Activated naive CD4-positive, alpha-beta T cell treated with anti-CD3 and anti-CD28 coated beads for 36 hours (primary cell): ENCODE data around the gene ENAH. TPM values are rescaled to one million over a fixed set of nuclear protein-coding genes. Genes with fewer than 3 reads are reported as not detected.

Experiments used
- CTCF ChIA-PET: fragments of 350-600 bp; sonication (Branson Sonifier 250); formaldehyde crosslinking; loops from one replicate; lab custom pipeline; 2021; ENCODE audit warnings: antibody characterized with exemption; lab: Charles Lee
- DNase-seq: peaks from one replicate; pipeline ENCODE4 v3.0.0-alpha.2; 2020
- H3K27ac Mint-ChIP-seq: one replicate; pipeline ENCODE4 v1.8.0; 2021; ENCODE audit warnings: mild to moderate bottlenecking, mixed read lengths
- H3K27me3 Mint-ChIP-seq: one replicate; pipeline ENCODE4 v1.8.0; 2021; ENCODE audit warnings: low read depth, mixed read lengths
- H3K36me3 Mint-ChIP-seq: one replicate; pipeline ENCODE4 v1.8.0; 2021; ENCODE audit warnings: low read depth, mixed read lengths
- H3K4me1 Mint-ChIP-seq: one replicate; pipeline ENCODE4 v1.8.0; 2021; ENCODE audit warnings: low read depth, mixed read lengths
- H3K4me3 Mint-ChIP-seq: one replicate; pipeline ENCODE4 v1.8.0; 2021; ENCODE audit warnings: mild to moderate bottlenecking, moderate library complexity, mixed read lengths
- H3K9me3 Mint-ChIP-seq: one replicate; pipeline ENCODE4 v1.8.0; 2021; ENCODE audit warnings: mixed read lengths
- intact Hi-C: fragments of 100-400 bp; cut with micrococcal nuclease; formaldehyde crosslinking; loops from one replicate; pipeline ENCODE4 v1.15.1; 2023
- total RNA-seq, 2 experiments: library from RNA; stranded (reverse); gene quantifications; one replicate each; pipeline ENCODE4 v1.2.3, GENCODE V29; 2021

ENAH gene
- total RNA-seq, 2 experiments from 2014 or later: 0.91 to 2.0 TPM

DNA sequence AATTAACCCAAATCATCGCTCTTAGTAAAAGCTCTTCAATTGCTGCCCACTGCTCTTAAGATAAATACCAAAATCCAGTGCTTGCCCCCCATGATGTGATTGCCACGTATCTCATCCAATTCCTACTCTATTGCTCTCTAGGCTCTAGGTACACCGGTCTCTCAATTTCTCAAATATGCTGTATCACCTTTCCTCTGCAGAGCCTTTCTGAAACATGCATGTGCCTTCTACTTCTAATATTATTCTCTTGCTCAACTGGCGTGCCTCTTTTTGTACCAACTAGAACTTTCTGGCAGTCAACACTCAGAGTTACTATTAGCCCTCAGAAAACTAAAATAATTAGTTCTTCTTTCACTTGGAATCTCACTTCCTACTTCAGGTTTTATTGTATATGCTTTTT lies 113.3 kb downstream of the ENAH start:
- no peaks in the 10 kb centered on the region for H3K27me3 Mint-ChIP-seq

DNA sequence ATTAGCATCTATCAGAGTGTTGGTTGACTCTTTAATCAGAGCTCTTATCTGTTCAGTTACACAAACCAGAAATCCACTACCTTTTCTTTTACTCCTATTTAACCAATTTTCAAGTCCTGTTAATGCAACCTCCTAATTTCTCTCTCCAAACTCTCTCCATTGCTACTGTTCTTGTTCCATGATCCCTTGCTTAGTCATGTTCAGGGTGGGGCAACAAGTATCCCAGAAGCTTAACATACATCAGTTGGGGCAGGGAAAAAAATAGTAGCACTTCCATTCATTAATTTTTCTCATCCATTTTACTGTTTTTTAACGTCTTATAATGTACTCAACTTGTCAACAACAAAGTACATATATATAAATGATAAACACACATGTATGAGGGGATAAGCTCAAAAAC lies 113.9 kb downstream of the ENAH start:
- H3K36me3 Mint-ChIP-seq: no peaks in the 10 kb centered on the region
- no peak overlapping the region for H3K4me3 Mint-ChIP-seq
- no peaks in the 10 kb centered on the region for H3K4me1 Mint-ChIP-seq
- H3K27me3 Mint-ChIP-seq: no peaks in the 10 kb centered on the region
- intact Hi-C loops: no loop called here
- no peaks in the 10 kb centered on the region for H3K9me3 Mint-ChIP-seq
- no peak overlapping the region for H3K27ac Mint-ChIP-seq
- DNase-seq: no peak
- CTCF ChIA-PET: interaction anchor here (0.7 to 0.8 kb wide), 2 partner anchors 63 to 65 kb away, joined by 3 read pairs; no protein-coding TSS in a partner anchor

More for the DNA sequence above, 113.3 kb downstream of the ENAH start:
- CTCF ChIA-PET: interaction anchor here (0.7 kb wide), 1 partner anchor 66 kb away, joined by 3 read pairs; no protein-coding TSS in a partner anchor
- H3K36me3 Mint-ChIP-seq: no peaks in the 10 kb centered on the region
- no peak overlapping the region for H3K27ac Mint-ChIP-seq
- H3K4me1 Mint-ChIP-seq: no peaks in the 10 kb centered on the region
- intact Hi-C loops: no loop called here
- H3K4me3 Mint-ChIP-seq: no peak overlapping the region
- H3K9me3 Mint-ChIP-seq: no peaks in the 10 kb centered on the region
- no peak for DNase-seq

DNA sequence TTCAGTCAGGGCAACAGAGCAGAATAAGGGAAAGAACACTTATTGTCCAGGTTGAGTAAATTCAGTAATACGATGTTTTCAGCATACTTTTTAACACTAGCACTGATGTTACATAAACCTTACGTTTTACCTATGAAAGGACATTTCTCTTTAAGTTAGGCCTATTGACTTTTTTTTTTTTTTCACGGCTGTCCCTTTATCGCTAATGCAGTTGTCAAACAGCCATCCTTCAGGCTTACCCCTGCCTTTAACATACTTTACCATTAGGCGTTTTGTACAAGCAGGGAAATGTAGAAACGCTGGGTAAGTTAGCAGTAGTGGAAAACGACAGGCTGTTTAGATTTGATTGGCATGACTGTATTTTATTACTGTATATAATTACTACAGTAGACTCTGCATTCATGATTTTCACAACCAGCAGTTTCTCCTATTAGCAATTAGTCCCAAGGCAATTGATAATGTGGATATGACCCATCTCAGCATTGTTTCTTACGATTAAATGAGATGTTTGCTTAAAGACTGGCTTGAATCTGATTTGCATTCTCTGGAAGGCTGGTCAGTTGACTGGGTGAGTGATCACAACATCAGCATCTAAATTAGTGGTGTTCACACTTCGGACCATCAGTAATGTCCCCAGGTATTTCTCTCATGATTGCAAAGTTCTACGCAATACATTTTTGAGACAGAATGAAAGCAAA lies 115.2 kb downstream of the ENAH start:
- H3K36me3 Mint-ChIP-seq: no peaks in the 10 kb centered on the region
- peaks cover 4% of the 10 kb centered on the region for H3K27me3 Mint-ChIP-seq
- CTCF ChIA-PET: no interaction called here
- no peaks in the 10 kb centered on the region for H3K9me3 Mint-ChIP-seq
- no peak overlapping the region for H3K4me3 Mint-ChIP-seq
- no peak overlapping the region for H3K27ac Mint-ChIP-seq
- DNase-seq: no peak
- intact Hi-C loops: no loop called here
- no peaks in the 10 kb centered on the region for H3K4me1 Mint-ChIP-seq

DNA sequence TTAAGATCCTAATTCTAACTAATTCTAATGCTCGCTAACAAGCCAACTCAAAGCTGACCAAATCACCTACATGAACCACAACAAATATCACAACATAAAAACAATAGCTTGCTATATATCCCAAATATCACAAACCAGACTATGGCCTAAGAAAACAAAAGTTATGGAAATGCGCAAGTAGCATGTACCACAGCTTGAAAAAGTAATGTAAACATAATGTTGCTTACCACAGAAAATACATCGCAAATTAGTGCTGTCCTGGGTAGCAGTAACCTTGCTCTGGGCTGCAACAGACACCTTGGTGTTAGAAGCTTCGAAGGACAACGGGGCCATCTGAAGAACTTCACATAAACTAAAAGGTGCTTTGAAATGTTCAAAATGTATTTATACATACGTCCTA lies 117.6 kb downstream of the ENAH start:
- Mint-ChIP-seq H3K36me3 (no peaks in the 10 kb centered on the region), H3K27ac (no peak overlapping the region), H3K4me1 (no peaks in the 10 kb centered on the region), H3K27me3 (peaks cover 6% of the 10 kb centered on the region), H3K9me3 (no peaks in the 10 kb centered on the region), H3K4me3 (no peak overlapping the region)
- intact Hi-C loops: no loop called here
- no peak for DNase-seq
- CTCF ChIA-PET: interaction anchor here (0.6 kb wide), 1 partner anchor 59 kb away, joined by 3 read pairs; no protein-coding TSS in a partner anchor

DNA sequence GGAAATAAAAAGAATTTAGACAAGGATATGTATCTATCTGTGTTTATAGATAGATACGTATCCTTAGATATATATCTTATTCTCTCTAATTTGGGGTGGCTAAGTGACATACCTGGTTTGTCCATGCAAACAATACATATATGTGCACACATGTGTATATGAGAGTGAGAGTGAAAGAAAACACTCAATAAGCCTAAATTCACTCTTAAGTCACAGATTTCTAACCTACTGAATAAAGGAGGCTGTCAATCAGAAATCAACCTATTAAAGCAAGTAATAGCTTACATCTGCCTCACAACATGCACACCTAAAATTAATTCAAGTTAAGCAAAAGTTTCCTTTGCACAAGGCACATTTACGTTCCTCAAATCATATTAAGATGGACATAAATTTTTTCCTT lies 118.2 kb downstream of the ENAH start:
- no peaks in the 10 kb centered on the region for H3K36me3 Mint-ChIP-seq
- DNase-seq: no peak
- H3K9me3 Mint-ChIP-seq: no peaks in the 10 kb centered on the region
- intact Hi-C loops: no loop called here
- peaks cover 6% of the 10 kb centered on the region for H3K27me3 Mint-ChIP-seq
- H3K27ac Mint-ChIP-seq: no peak overlapping the region
- CTCF ChIA-PET: interaction anchor here (0.6 kb wide), 1 partner anchor 58 kb away, joined by 3 read pairs; no protein-coding TSS in a partner anchor
- H3K4me3 Mint-ChIP-seq: no peak overlapping the region
- H3K4me1 Mint-ChIP-seq: no peaks in the 10 kb centered on the region

DNA sequence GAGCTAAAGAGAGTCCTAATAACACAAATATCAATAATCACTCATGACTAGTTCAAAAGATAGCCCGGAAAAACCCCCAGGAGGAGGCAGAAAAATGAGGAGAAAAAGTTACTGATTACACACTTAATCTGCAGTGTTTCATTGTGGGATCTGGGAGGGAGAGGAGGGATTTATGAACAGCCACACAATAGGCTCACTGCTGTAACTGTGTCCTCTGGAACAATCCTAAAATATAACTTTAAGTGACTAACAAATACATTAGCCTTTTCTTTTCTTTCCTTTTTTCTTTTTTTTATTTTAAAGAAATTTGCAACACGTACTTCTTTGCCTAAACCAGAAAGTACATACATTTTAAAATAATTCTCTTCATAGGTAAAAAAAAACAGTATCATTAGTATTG lies 118.8 kb downstream of the ENAH start:
- no peaks in the 10 kb centered on the region for H3K9me3 Mint-ChIP-seq
- no peak for DNase-seq
- H3K27ac Mint-ChIP-seq: no peak overlapping the region
- no peaks in the 10 kb centered on the region for H3K36me3 Mint-ChIP-seq
- intact Hi-C loops: no loop called here
- no peaks in the 10 kb centered on the region for H3K4me1 Mint-ChIP-seq
- H3K27me3 Mint-ChIP-seq: peaks cover 6% of the 10 kb centered on the region
- CTCF ChIA-PET: no interaction called here
- H3K4me3 Mint-ChIP-seq: no peak overlapping the region

DNA sequence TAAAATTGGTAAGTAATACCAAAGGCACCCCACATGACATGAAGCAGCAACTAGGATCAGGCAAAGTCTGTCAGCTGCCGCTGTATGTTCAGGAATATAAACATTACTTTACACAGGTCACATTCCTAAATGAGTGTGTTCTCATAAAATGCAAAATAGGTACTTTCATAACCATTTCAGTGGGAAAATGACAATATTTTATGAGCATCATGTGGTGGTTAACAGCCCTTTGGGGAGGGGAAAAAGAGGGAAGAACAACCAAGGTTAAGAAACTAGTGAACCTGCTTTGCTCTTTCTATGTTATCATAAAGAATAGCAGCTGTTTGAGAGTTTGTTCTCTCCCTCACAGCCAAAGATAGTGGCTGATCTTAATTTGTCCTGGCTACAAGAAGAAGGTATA lies 119.7 kb downstream of the ENAH start:
- CTCF ChIA-PET: no interaction called here
- Mint-ChIP-seq H3K4me1 (no peaks in the 10 kb centered on the region), H3K27ac (no peak overlapping the region), H3K27me3 (peaks cover 6% of the 10 kb centered on the region), H3K9me3 (no peaks in the 10 kb centered on the region), H3K36me3 (no peaks in the 10 kb centered on the region), H3K4me3 (no peak overlapping the region)
- intact Hi-C loops: no loop called here
- DNase-seq: no peak

DNA sequence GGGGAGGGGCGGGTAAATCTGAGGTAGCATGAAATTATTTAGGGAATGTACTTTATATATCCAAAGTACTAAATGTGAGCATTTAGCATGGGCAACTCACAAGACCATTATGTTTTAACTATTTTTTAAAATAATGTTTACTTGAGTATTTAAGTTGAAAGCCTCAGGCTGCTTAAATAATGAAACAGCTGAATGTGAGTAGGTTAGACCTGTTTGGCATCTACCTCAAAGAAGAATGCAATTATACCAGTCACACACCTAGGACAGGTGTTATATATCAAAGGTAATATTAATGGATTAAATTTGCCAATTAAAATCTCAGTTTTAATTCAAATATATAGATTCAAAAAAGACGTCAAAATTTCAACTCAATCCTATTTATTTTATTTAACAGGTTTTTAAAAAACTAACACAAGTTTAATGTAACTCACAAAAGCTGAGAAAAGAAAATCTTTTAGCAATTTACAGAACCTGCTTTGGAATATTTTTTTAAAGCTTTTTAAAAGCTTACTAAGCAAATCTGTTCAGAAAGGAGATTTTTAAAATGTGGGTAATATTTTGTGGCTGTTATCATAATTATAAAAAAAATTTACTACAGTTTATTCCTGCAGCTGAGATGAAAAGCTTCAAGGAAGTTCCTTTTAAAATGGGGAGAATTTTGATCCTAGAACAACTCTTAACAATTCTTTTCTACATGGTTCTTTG lies 120.5 kb downstream of the ENAH start:
- Mint-ChIP-seq H3K4me3 (no peak overlapping the region), H3K9me3 (no peaks in the 10 kb centered on the region), H3K27ac (no peak overlapping the region), H3K27me3 (peaks cover 6% of the 10 kb centered on the region), H3K4me1 (no peaks in the 10 kb centered on the region), H3K36me3 (no peaks in the 10 kb centered on the region)
- CTCF ChIA-PET: no interaction called here
- intact Hi-C loops: no loop called here
- DNase-seq: no peak

DNA sequence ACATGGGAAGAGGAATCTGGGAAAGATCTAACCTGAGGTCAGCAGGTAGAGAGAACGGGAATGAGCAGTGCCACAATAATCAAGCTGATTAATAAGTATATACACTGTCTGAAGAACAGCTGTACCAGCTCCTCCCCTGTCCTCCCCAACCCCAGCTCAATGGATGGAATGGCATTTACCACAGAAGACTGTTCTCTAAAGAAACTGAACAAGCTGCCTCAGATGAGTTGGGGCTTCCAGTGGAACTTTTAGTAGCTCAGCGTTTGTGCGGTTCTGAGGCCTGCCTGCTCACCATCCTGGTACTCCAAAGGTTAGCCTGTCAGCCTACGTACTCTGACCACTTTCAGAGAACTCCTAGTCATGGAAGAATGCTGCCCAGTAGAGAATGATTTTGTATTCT lies 123.2 kb downstream of the ENAH start:
- intact Hi-C loops: no loop called here
- no peaks in the 10 kb centered on the region for H3K4me1 Mint-ChIP-seq
- no peak overlapping the region for H3K27ac Mint-ChIP-seq
- no peak overlapping the region for H3K4me3 Mint-ChIP-seq
- H3K36me3 Mint-ChIP-seq: no peaks in the 10 kb centered on the region
- peaks cover 6% of the 10 kb centered on the region for H3K27me3 Mint-ChIP-seq
- H3K9me3 Mint-ChIP-seq: no peaks in the 10 kb centered on the region
- no peak for DNase-seq
- CTCF ChIA-PET: no interaction called here

DNA sequence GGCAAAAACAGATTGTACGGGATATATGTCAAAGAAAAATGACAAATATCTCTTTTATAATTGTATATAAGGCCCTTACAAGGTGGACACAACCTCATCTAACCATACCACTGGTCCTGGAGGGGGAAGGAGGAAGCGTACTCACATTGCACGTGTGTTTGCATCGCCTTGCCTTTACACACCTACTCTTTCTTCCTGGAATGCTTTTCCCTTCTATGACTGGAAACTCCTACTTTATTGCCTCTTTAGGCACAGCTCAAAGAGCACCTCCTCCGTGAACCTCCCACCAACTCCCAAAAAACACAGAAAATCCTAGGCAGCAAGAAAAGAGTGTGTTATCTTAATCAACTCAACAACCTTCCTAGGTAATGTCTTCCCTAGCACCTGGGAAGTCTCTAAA lies 125.3 kb downstream of the ENAH start:
- Mint-ChIP-seq H3K27ac (no peak overlapping the region), H3K4me1 (no peaks in the 10 kb centered on the region), H3K9me3 (no peaks in the 10 kb centered on the region), H3K36me3 (no peaks in the 10 kb centered on the region), H3K4me3 (no peak overlapping the region), H3K27me3 (peaks cover 2% of the 10 kb centered on the region)
- intact Hi-C loops: no loop called here
- DNase-seq: no peak
- CTCF ChIA-PET: no interaction called here

DNA sequence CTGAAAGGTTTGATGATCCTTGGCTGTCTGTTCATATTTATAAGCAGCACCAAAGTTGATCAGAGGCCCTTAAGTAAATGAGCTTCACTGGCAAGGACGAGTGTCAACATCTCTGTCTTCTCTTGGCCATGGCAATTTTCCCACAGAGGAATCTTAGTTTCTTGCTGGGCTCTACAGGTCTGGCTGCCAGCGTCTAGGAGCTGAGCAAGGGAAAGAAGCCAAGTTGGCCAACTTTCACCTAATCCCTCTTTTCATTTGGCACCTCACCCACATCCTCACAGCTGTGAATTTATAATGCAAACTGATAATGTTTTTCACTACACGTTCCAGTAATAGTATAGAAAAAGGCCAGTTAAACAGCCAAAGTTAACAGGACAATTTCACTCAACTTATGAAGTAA lies 126.0 kb downstream of the ENAH start:
- no peaks in the 10 kb centered on the region for H3K36me3 Mint-ChIP-seq
- H3K9me3 Mint-ChIP-seq: no peaks in the 10 kb centered on the region
- DNase-seq: no peak
- CTCF ChIA-PET: interaction anchor here (0.6 kb wide), 1 partner anchor 50 kb away, joined by 3 read pairs; no protein-coding TSS in a partner anchor
- H3K4me1 Mint-ChIP-seq: no peaks in the 10 kb centered on the region
- H3K4me3 Mint-ChIP-seq: no peak overlapping the region
- intact Hi-C loops: no loop called here
- H3K27me3 Mint-ChIP-seq: peaks cover 2% of the 10 kb centered on the region
- H3K27ac Mint-ChIP-seq: no peak overlapping the region

DNA sequence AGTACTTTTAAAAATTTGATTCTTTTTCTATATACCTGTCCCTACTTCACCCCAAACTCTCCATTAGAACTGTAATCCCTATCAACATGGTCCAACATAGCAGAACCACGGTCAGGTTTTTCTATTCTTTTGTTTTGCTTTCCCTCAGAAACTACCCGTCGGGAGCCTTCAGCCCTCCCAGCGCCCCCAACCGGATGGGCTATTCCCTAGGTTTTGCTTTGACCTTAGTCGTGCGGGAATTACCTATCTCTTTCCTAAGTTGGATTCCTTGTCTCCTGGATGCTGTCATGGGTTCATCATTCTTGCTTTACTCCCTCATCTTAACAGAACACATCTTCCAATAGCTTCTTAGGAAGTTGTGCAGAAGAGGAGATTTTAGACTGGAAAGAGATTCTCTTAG lies 127.5 kb downstream of the ENAH start:
- no peaks in the 10 kb centered on the region for H3K9me3 Mint-ChIP-seq
- H3K36me3 Mint-ChIP-seq: no peaks in the 10 kb centered on the region
- H3K27me3 Mint-ChIP-seq: no peaks in the 10 kb centered on the region
- H3K4me3 Mint-ChIP-seq: no peak overlapping the region
- intact Hi-C loops: no loop called here
- no peaks in the 10 kb centered on the region for H3K4me1 Mint-ChIP-seq
- DNase-seq: no peak
- H3K27ac Mint-ChIP-seq: no peak overlapping the region
- CTCF ChIA-PET: no interaction called here

DNA sequence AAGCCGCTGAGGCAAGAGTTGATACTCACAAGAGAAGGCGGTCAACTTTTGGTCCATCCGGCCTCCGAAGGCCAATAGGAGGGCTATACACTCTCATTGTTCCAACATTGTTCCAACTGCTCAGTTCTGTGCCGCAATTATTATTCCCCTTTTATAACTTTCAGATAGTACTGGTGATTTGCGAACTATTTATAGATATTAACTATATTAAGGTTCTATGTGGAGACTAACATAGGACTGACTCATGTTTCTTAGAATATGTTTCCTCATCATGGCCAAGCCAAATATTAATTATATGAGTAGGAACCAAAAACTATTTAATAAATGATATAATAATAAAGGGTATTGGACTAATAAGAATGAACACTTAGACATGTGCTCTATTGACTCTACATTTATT lies 128.4 kb downstream of the ENAH start:
- no peak overlapping the region for H3K4me3 Mint-ChIP-seq
- DNase-seq: no peak
- H3K27ac Mint-ChIP-seq: no peak overlapping the region
- H3K36me3 Mint-ChIP-seq: no peaks in the 10 kb centered on the region
- no peaks in the 10 kb centered on the region for H3K27me3 Mint-ChIP-seq
- H3K9me3 Mint-ChIP-seq: no peaks in the 10 kb centered on the region
- intact Hi-C loops: no loop called here
- H3K4me1 Mint-ChIP-seq: no peaks in the 10 kb centered on the region
- CTCF ChIA-PET: no interaction called here
